WTC11 (cell line): ENCODE data around the gene PSMC4. TPM values are rescaled to one million over a fixed set of nuclear protein-coding genes. Genes with fewer than 3 reads are reported as not detected.

Experiments
- ATF1 ChIP-seq: sonication (generic); formaldehyde crosslinking; IDR thresholded peaks from 2 replicates; pipeline ENCODE4 v1.8.1; 2023; ENCODE audit warnings: mild to moderate bottlenecking, moderate library complexity, missing genetic modification reagents
- ATF3 ChIP-seq: sonication (generic); formaldehyde crosslinking; conservative IDR thresholded peaks from 2 replicates; pipeline ENCODE4 v1.8.1; 2022; ENCODE audit warnings: mild to moderate bottlenecking, missing genetic modification reagents
- CREM ChIP-seq: sonication (generic); formaldehyde crosslinking; IDR thresholded peaks from 2 replicates; pipeline ENCODE4 v1.8.1; 2022; ENCODE audit warnings: mild to moderate bottlenecking, missing genetic modification reagents, moderate library complexity
- E2F1 ChIP-seq: sonication (generic); formaldehyde crosslinking; IDR thresholded peaks from 2 replicates; pipeline ENCODE4 v1.8.0; 2022; ENCODE audit warnings: mild to moderate bottlenecking, missing genetic modification reagents
- ELF4 ChIP-seq: sonication (generic); formaldehyde crosslinking; IDR thresholded peaks from 2 replicates; pipeline ENCODE4 v1.8.1; 2022; ENCODE audit warnings: low read depth, mild to moderate bottlenecking, moderate library complexity, missing genetic modification reagents
- ERG ChIP-seq: fragments of 250-450 bp; sonication (Bioruptor Pico); IDR thresholded peaks from 2 replicates; pipeline ENCODE4 v1.8.0; 2021; ENCODE audit warnings: mild to moderate bottlenecking
- ESRRA ChIP-seq: sonication (generic); formaldehyde crosslinking; IDR thresholded peaks from 2 replicates; pipeline ENCODE4 v1.8.1; 2022; ENCODE audit warnings: mild to moderate bottlenecking, missing genetic modification reagents, borderline replicate concordance
- GABPB1 ChIP-seq: sonication (generic); formaldehyde crosslinking; IDR thresholded peaks from 2 replicates; pipeline ENCODE4 v1.8.1; 2023; ENCODE audit warnings: mild to moderate bottlenecking, missing genetic modification reagents
- GRHL2 ChIP-seq: fragments of 250-450 bp; sonication (Bioruptor Pico); IDR thresholded peaks from 2 replicates; pipeline ENCODE4 v1.8.0; 2022; ENCODE audit warnings: mild to moderate bottlenecking, moderate library complexity; ENCODE audit not compliant: insufficient replicate concordance, severe bottlenecking
- GTF2I ChIP-seq: fragments of 250-450 bp; sonication (Bioruptor Pico); conservative IDR thresholded peaks from 2 replicates; pipeline ENCODE4 v1.4.0; 2021; ENCODE audit warnings: mild to moderate bottlenecking
- HMGA2 ChIP-seq: fragments of 250-450 bp; sonication (Bioruptor Pico); IDR thresholded peaks from 2 replicates; pipeline ENCODE4 v1.4.0; 2021; ENCODE audit warnings: mild to moderate bottlenecking, moderate library complexity
- JUN ChIP-seq: sonication (generic); formaldehyde crosslinking; IDR thresholded peaks from 2 replicates; pipeline ENCODE4 v1.8.0; 2023; ENCODE audit warnings: mild to moderate bottlenecking, missing genetic modification reagents
- NFATC4 ChIP-seq: fragments of 250-450 bp; sonication (Bioruptor Pico); IDR thresholded peaks from 2 replicates; pipeline ENCODE4 v1.9.0; 2021; ENCODE audit warnings: mild to moderate bottlenecking
- NR1H2 ChIP-seq: sonication (generic); formaldehyde crosslinking; IDR thresholded peaks from 2 replicates; pipeline ENCODE4 v1.9.0; 2021; ENCODE audit warnings: mild to moderate bottlenecking, moderate library complexity, missing genetic modification reagents
- NR2C2 ChIP-seq: sonication (generic); formaldehyde crosslinking; IDR thresholded peaks from 2 replicates; pipeline ENCODE4 v1.8.0; 2022; ENCODE audit warnings: mild to moderate bottlenecking, missing genetic modification reagents
- PRDM15 ChIP-seq: sonication (generic); formaldehyde crosslinking; IDR thresholded peaks from 2 replicates; pipeline ENCODE4 v1.8.0; 2022; ENCODE audit warnings: missing genetic modification reagents
- PRRX2 ChIP-seq: fragments of 250-450 bp; sonication (Bioruptor Pico); IDR thresholded peaks from 2 replicates; pipeline ENCODE4 v1.8.0; 2021; ENCODE audit warnings: mild to moderate bottlenecking
- SMAD3 ChIP-seq: sonication (generic); formaldehyde crosslinking; IDR thresholded peaks from 2 replicates; pipeline ENCODE4 v1.8.0; 2022; ENCODE audit warnings: missing genetic modification reagents, mild to moderate bottlenecking, borderline replicate concordance
- SOX15 ChIP-seq: fragments of 250-450 bp; sonication (Bioruptor Pico); IDR thresholded peaks from 2 replicates; pipeline ENCODE4 v1.9.0; 2021; ENCODE audit warnings: mild to moderate bottlenecking
- SP1 ChIP-seq: sonication (generic); formaldehyde crosslinking; conservative IDR thresholded peaks from 2 replicates; pipeline ENCODE4 v1.8.1; 2022; ENCODE audit warnings: missing genetic modification reagents
- TCF7 ChIP-seq: sonication (generic); formaldehyde crosslinking; IDR thresholded peaks from 2 replicates; pipeline ENCODE4 v1.8.0; 2022; ENCODE audit warnings: mild to moderate bottlenecking, low read depth, missing genetic modification reagents, moderate library complexity
- TEAD1 ChIP-seq: sonication (generic); formaldehyde crosslinking; IDR thresholded peaks from 2 replicates; pipeline ENCODE4 v1.8.0; 2022; ENCODE audit warnings: mild to moderate bottlenecking, missing genetic modification reagents
- TEAD4 ChIP-seq: sonication (generic); formaldehyde crosslinking; IDR thresholded peaks from 2 replicates; pipeline ENCODE4 v1.8.0; 2022; ENCODE audit warnings: mild to moderate bottlenecking, missing genetic modification reagents
- ZNF121 ChIP-seq: sonication (generic); formaldehyde crosslinking; IDR thresholded peaks from 2 replicates; pipeline ENCODE4 v1.8.0; 2023; ENCODE audit warnings: missing genetic modification reagents
- ZNF138 ChIP-seq: sonication (generic); formaldehyde crosslinking; conservative IDR thresholded peaks from 2 replicates; pipeline ENCODE4 v1.8.1; 2022; ENCODE audit warnings: mild to moderate bottlenecking, moderate library complexity, missing genetic modification reagents
- ZNF263 ChIP-seq: sonication (generic); formaldehyde crosslinking; IDR thresholded peaks from 2 replicates; pipeline ENCODE4 v1.8.1; 2022; ENCODE audit warnings: low read depth, mild to moderate bottlenecking, moderate library complexity, missing genetic modification reagents
- ZNF317 ChIP-seq: sonication (generic); formaldehyde crosslinking; IDR thresholded peaks from 2 replicates; pipeline ENCODE4 v1.8.1; 2023; ENCODE audit warnings: low read depth, mild to moderate bottlenecking, moderate library complexity, missing genetic modification reagents, borderline replicate concordance
- ZNF425 ChIP-seq: fragments of 250-450 bp; sonication (Bioruptor Pico); conservative IDR thresholded peaks from 2 replicates; pipeline ENCODE4 v1.9.0; 2021; ENCODE audit warnings: mild to moderate bottlenecking
- ZNF512 ChIP-seq: sonication (generic); formaldehyde crosslinking; IDR thresholded peaks from 2 replicates; pipeline ENCODE4 v1.8.1; 2022; ENCODE audit warnings: missing genetic modification reagents, borderline replicate concordance
- ZSCAN18 ChIP-seq: fragments of 250-450 bp; sonication (Bioruptor Pico); IDR thresholded peaks from 2 replicates; pipeline ENCODE4 v2.1.2; 2022; ENCODE audit warnings: mild to moderate bottlenecking, moderate library complexity
- total RNA-seq: library from RNA; stranded (reverse); gene quantifications from 3 replicates; pipeline ENCODE4 v1.2.3, GENCODE V29; 2021

The PSMC4 gene
- total RNA-seq, 1 experiment from 2014 or later, result 105 TPM

- TF ChIP-seq TCF7 (CRISPR knock-in tag) (no peak), ATF3 (CRISPR knock-in tag) (no peak), NR2C2 (CRISPR knock-in tag) (no peak), TEAD4 (CRISPR knock-in tag) (no peak), NR1H2 (no peak), ZNF317 (CRISPR knock-in tag) (no peak), ELF4 (no peak), CREM (CRISPR knock-in tag) (peak; percentile 92), GRHL2 (no peak), PRDM15 (no peak), NFATC4 (no peak), GABPB1 (CRISPR knock-in tag) (peak; percentile 62), SOX15 (CRISPR knock-in tag) (no peak), SP1 (CRISPR knock-in tag) (peak; percentile 80), ZNF425 (CRISPR knock-in tag) (no peak), ERG (no peak), HMGA2 (CRISPR knock-in tag) (no peak), ESRRA (CRISPR knock-in tag) (no peak), ZNF121 (CRISPR knock-in tag) (no peak), SMAD3 (peak; percentile 23; the same call in 1 of the 2 replicates), PRRX2 (CRISPR knock-in tag) (no peak), GTF2I (no peak), JUN (CRISPR knock-in tag) (no peak), ZSCAN18 (CRISPR knock-in tag) (no peak), ZNF263 (CRISPR knock-in tag) (no peak), TEAD1 (peak; percentile 74; the same call in 1 of the 2 replicates), ZNF138 (CRISPR knock-in tag) (no peak), ZNF512 (CRISPR knock-in tag) (no peak), ATF1 (CRISPR knock-in tag) (no peak), E2F1 (CRISPR knock-in tag) (no peak)
Observed at GRCh38 chr19:39970675-39971379, at the start of gene PSMC4 (continued).
